Measurements from ENCODE around the gene KCNH5.

Gene KCNH5

GRCh38 chr14:62844546-62844945 lies 200.7 kb downstream of the KCNH5 start:
- no peaks in the 10 kb centered on the region for H3K4me1 ChIP-seq
- no peak for TF ChIP-seq CTCF (IDR thresholded peaks at IDR 0.05; ENCODE audit: low read depth, low read length)
- no peak overlapping the region for H3K4me3 ChIP-seq (ENCODE audit: low read depth, low read length)
- no peaks in the 10 kb centered on the region; the same call in 1 of the 2 replicates for H3K9me3 ChIP-seq
- H3K27me3 ChIP-seq = no peaks in the 10 kb centered on the region
- no peak for DNase-seq
- H3K36me3 ChIP-seq = no peaks in the 10 kb centered on the region

GRCh38 chr14:62824086-62824485 lies 221.2 kb downstream of the KCNH5 start:
- no peak for DNase-seq
- Histone ChIP-seq H3K27me3 (no peaks in the 10 kb centered on the region), H3K9me3 (no peaks in the 10 kb centered on the region), H3K36me3 (no peaks in the 10 kb centered on the region), H3K4me1 (no peaks in the 10 kb centered on the region), H3K4me3 (ENCODE audit: low read depth, low read length) (no peak overlapping the region)
- TF ChIP-seq CTCF (IDR thresholded peaks at IDR 0.05; ENCODE audit: low read depth, low read length) = no peak

GRCh38 chr14:62819931-62820330 lies 225.3 kb downstream of the KCNH5 start:
- no peaks in the 10 kb centered on the region for H3K27me3 ChIP-seq

GRCh38 chr14:62807636-62808035 lies 237.6 kb downstream of the KCNH5 start:
- H3K4me1 ChIP-seq = no peaks in the 10 kb centered on the region
- no peaks in the 10 kb centered on the region; the same call in 1 of the 2 replicates for H3K9me3 ChIP-seq
- no peaks in the 10 kb centered on the region for H3K36me3 ChIP-seq
- no peak for DNase-seq
- no peak for TF ChIP-seq CTCF (IDR thresholded peaks at IDR 0.05; ENCODE audit: low read depth, low read length)
- H3K27me3 ChIP-seq = no peaks in the 10 kb centered on the region
- H3K4me3 ChIP-seq (ENCODE audit: low read depth, low read length) = no peak overlapping the region

More at GRCh38 chr14:62819931-62820330, 225.3 kb downstream of the KCNH5 start:
- no peaks in the 10 kb centered on the region for H3K9me3 ChIP-seq
- H3K4me1 ChIP-seq = no peaks in the 10 kb centered on the region
- H3K4me3 ChIP-seq (ENCODE audit: low read depth, low read length) = no peak overlapping the region
- no peak for TF ChIP-seq CTCF (IDR thresholded peaks at IDR 0.05; ENCODE audit: low read depth, low read length)
- DNase-seq = no peak
- no peaks in the 10 kb centered on the region for H3K36me3 ChIP-seq

GRCh38 chr14:62800577-62800976 lies 244.7 kb downstream of the KCNH5 start:
- Histone ChIP-seq H3K4me3 (ENCODE audit: low read depth, low read length) (no peak overlapping the region), H3K27me3 (no peaks in the 10 kb centered on the region), H3K9me3 (no peaks in the 10 kb centered on the region), H3K36me3 (no peaks in the 10 kb centered on the region), H3K4me1 (no peaks in the 10 kb centered on the region)
- no peak for DNase-seq
- no peak for TF ChIP-seq CTCF (IDR thresholded peaks at IDR 0.05; ENCODE audit: low read depth, low read length)

- H3K9me3 ChIP-seq = no peaks in the 10 kb centered on the region
- no peak for TF ChIP-seq CTCF (IDR thresholded peaks at IDR 0.05; ENCODE audit: low read depth, low read length)
- no peaks in the 10 kb centered on the region for H3K36me3 ChIP-seq
- no peaks in the 10 kb centered on the region for H3K4me1 ChIP-seq
- H3K4me3 ChIP-seq (ENCODE audit: low read depth, low read length) = no peak overlapping the region
- no peaks in the 10 kb centered on the region for H3K27me3 ChIP-seq
- DNase-seq = no peak
Observed at GRCh38 chr14:62796431-62796830, 248.8 kb downstream of the KCNH5 start.

Data from BE2C (cell line).